BJ (cell line): Measurements from ENCODE around the gene PRR36. TPM values are rescaled to one million over a fixed set of nuclear protein-coding genes. Genes with fewer than 3 reads are reported as not detected.

Source experiments
- CTCF ChIA-PET: fragments of 350-600 bp; formaldehyde crosslinking; extraction: SDS; loops from one replicate; lab custom pipeline; 2021; ENCODE audit warnings: antibody characterized with exemption, inconsistent platforms; lab: Yijun Ruan, JAX
- POLR2A ChIA-PET: fragments of 300-600 bp; sonication (Branson Sonifier 250); formaldehyde crosslinking; extraction: SDS; loops from one replicate; lab custom pipeline; 2021; ENCODE audit warnings: antibody characterized with exemption; lab: Charles Lee
- DNase-seq: peaks from one replicate; pipeline ENCODE4 v3.0.0-alpha.2; 2011; ENCODE audit warnings: low read depth
- H3K27me3 ChIP-seq: 2 replicates; pipeline ENCODE4 v1.6.0; 2011; ENCODE audit warnings: low read length; ENCODE audit not compliant: control insufficient read depth, insufficient read depth
- H3K36me3 ChIP-seq: 2 replicates; pipeline ENCODE4 v1.5.1; 2011; ENCODE audit warnings: low read length; ENCODE audit not compliant: control insufficient read depth, insufficient read depth
- H3K4me3 ChIP-seq: 2 replicates; pipeline ENCODE4 v1.5.1; 2011; ENCODE audit warnings: low read depth, mild to moderate bottlenecking, control low read depth, low read length
- polyA plus RNA-seq: library from polyadenylated mRNA; depleted of rRNA; stranded (reverse); fragments of >200 nt; gene quantifications from 2 replicates; pipeline ENCODE4 v1.2.3, GENCODE V29; 2011
- TF ChIP-seq, protein P1 (sequence below): IDR thresholded peaks from 2 replicates; pipeline ENCODE4 v1.5.1; 2011; ENCODE audit warnings: low read depth, mild to moderate bottlenecking, control low read depth, inconsistent platforms, low read length, moderate library complexity; ENCODE audit not compliant: insufficient read depth

Gene PRR36
- polyA plus RNA-seq, 1 experiment = not detected

GRCh38 chr19:7831452-7831851 is 42.7 kb downstream of the PRR36 start:
- POLR2A ChIA-PET = no interaction called here

DNA sequence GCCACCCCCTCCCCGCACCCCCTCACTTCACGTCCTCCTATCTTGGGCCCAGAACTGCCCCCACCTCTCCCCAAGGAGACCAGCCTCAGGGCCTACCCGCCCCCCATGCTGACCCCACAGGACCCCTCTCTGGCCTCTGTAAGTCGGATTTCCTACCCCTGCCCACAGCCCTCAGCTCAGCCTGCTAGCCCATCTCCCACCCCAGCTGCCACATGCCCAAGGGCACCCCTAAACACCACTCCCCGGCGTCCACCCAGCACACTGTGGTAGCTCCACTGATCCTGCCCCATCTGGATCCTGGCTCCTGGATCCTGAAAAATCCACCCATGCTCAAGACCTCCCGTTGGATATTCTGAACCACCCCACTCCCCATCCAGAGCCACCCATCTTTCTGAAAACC is 43.4 kb downstream of the PRR36 start:
- H3K4me3 ChIP-seq = peak overlapping the region; percentile 83
- no peaks in the 10 kb centered on the region for H3K27me3 ChIP-seq
- TF ChIP-seq, protein P1, sequence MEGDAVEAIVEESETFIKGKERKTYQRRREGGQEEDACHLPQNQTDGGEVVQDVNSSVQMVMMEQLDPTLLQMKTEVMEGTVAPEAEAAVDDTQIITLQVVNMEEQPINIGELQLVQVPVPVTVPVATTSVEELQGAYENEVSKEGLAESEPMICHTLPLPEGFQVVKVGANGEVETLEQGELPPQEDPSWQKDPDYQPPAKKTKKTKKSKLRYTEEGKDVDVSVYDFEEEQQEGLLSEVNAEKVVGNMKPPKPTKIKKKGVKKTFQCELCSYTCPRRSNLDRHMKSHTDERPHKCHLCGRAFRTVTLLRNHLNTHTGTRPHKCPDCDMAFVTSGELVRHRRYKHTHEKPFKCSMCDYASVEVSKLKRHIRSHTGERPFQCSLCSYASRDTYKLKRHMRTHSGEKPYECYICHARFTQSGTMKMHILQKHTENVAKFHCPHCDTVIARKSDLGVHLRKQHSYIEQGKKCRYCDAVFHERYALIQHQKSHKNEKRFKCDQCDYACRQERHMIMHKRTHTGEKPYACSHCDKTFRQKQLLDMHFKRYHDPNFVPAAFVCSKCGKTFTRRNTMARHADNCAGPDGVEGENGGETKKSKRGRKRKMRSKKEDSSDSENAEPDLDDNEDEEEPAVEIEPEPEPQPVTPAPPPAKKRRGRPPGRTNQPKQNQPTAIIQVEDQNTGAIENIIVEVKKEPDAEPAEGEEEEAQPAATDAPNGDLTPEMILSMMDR = no peak
- CTCF ChIA-PET = interaction anchor here (0.6 to 2.9 kb wide), 3 partner anchors 22 to 477 kb away, joined by 3 to 13 read pairs (median 7); no protein-coding TSS in a partner anchor
- no peaks in the 10 kb centered on the region for H3K36me3 ChIP-seq
- POLR2A ChIA-PET = no interaction called here
- no peak for DNase-seq

More at GRCh38 chr19:7831452-7831851, 42.7 kb downstream of the PRR36 start:
- no peak overlapping the region for H3K4me3 ChIP-seq
- no peaks in the 10 kb centered on the region for H3K27me3 ChIP-seq
- TF ChIP-seq, protein P1 = peak; percentile 23; the same call in 1 of the 2 replicates
- no peak for DNase-seq
- CTCF ChIA-PET = interaction anchor here (0.6 to 2.9 kb wide), 6 partner anchors 22 to 477 kb away, joined by 3 to 13 read pairs (median 4); partner anchors contain the start of gene TRAPPC5
- no peaks in the 10 kb centered on the region for H3K36me3 ChIP-seq

GRCh38 chr19:7830272-7830771 is 43.9 kb downstream of the PRR36 start:
- H3K36me3 ChIP-seq = no peaks in the 10 kb centered on the region
- DNase-seq = no peak
- TF ChIP-seq, protein P1 = no peak
- H3K4me3 ChIP-seq = peak overlapping the region; percentile 83
- no peaks in the 10 kb centered on the region for H3K27me3 ChIP-seq
- ChIA-PET POLR2A (no interaction called here), CTCF (interaction anchor here (2.9 kb wide), 1 partner anchor 23 kb away, joined by 13 read pairs; no protein-coding TSS in a partner anchor)

- Histone ChIP-seq H3K27me3 (no peaks in the 10 kb centered on the region), H3K4me3 (peak within 1 kb of the TSS; percentile 83), H3K36me3 (no peaks in the 10 kb centered on the region)
- DNase-seq = peak; percentile 100
- ChIA-PET CTCF (interaction anchor here (1.0 kb wide), 1 partner anchor 260 kb away, joined by 3 read pairs; no protein-coding TSS in a partner anchor), POLR2A (no interaction called here)
- TF ChIP-seq, protein P1 = no peak
Measured at GRCh38 chr19:7829561-7830271, 44.5 kb downstream of the PRR36 start, which contains the start of gene EVI5L. Gene EVI5L, plus strand, starts transcription at chr19:7830218. Its CDS starts 16,325 bp downstream, at chr19:7846543.

- no peaks in the 10 kb centered on the region for H3K27me3 ChIP-seq
- peak overlapping the region; percentile 31 for H3K4me3 ChIP-seq
- TF ChIP-seq, protein P1 = no peak
- CTCF ChIA-PET = interaction anchor here (0.5 to 1.0 kb wide), 2 partner anchors 23 to 260 kb away, joined by 3 read pairs; no protein-coding TSS in a partner anchor
- no peak for DNase-seq
- no peaks in the 10 kb centered on the region for H3K36me3 ChIP-seq
- POLR2A ChIA-PET = interaction anchor here (0.5 kb wide), 1 partner anchor 9 kb away, joined by 3 read pairs; no protein-coding TSS in a partner anchor
Measured at GRCh38 chr19:7829166-7829520, 45.0 kb downstream of the PRR36 start.
